Esophagus mucosa (tissue), 1 donor: ENCODE measurements around the gene FEM1A. TPM values are rescaled to one million over a fixed set of nuclear protein-coding genes. Genes with fewer than 3 reads are reported as not detected.

Experiments
- ATAC-seq: fragments of 200-7000 bp; cut with Tn5 transposase; one replicate; pipeline ENCODE4 v1.9.1; 2020
- total RNA-seq: library from RNA; stranded (reverse); gene quantifications from one replicate; pipeline ENCODE4 v1.2.4, GENCODE V29; 2023
- donor health status: DM: yes; HTN: yes; CAD: no.

Gene FEM1A
- total RNA-seq, 1 donor from 2014 or later = 9.3 TPM

- ATAC-seq = no peak
Measured at GRCh38 chr19:4849019-4849418, 57.5 kb downstream of the FEM1A start.

Other genes with a start within 250 kb of the FEM1A start
- gene SEMA6B, start 232.1 kb upstream of the FEM1A start, total RNA-seq = 2.0 TPM
- gene TNFAIP8L1, start 152.2 kb upstream of the FEM1A start, total RNA-seq = 8.1 TPM
- 42.0 TPM for gene MYDGF, start 121.4 kb upstream of the FEM1A start, total RNA-seq
- 28.0 TPM for gene DPP9, start 67.9 kb upstream of the FEM1A start, total RNA-seq
- 24.4 TPM for gene TICAM1, start 40.0 kb downstream of the FEM1A start, total RNA-seq
- 152 TPM for gene PLIN3, start 75.9 kb downstream of the FEM1A start, total RNA-seq
- gene ARRDC5, start 111.2 kb downstream of the FEM1A start, total RNA-seq = not detected
- 13.5 TPM for gene UHRF1, start 117.8 kb downstream of the FEM1A start, total RNA-seq
- gene KDM4B, start 177.4 kb downstream of the FEM1A start, total RNA-seq = 22.4 TPM